ENCODE measurements around the gene ZC2HC1B.

DNA sequence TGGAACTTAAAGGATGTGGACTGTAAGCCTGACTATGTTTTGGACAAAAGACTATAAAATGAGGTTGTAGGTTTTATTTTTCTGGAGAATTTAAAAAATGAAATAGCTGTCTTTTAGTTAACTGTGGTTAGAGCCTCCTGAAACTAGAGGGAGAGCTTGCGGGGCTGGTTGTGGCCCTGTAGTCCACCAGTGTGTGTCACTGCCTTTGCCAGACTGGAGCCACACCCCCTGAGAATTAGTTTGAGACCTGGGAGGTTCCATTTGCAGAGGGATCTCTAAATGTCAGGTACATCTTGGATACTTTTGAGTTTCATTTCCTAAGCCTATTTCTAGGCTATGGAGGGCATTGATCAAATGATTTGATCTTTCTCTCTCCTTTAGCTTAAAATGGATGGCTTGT is 20.8 kb downstream of the ZC2HC1B start:
- TF ChIP-seq TAF1 (IDR thresholded peaks at IDR 0.05; ENCODE audit: borderline replicate concordance, insufficient read depth, low read length) (no peak), SIN3A (IDR thresholded peaks at IDR 0.05; ENCODE audit: borderline replicate concordance, insufficient read depth, low read length) (no peak)

All from PFSK-1 (cell line).